HG03575 (cell line): ENCODE measurements around the gene KRT73.

Experiments used
- ATAC-seq: cut with Tn5 transposase; IDR thresholded peaks from one replicate; pipeline ENCODE4 v1.9.1; 2021; ENCODE audit not compliant: unreplicated experiment, insufficient number of reproducible peaks, low FRiP score; ENCODE audit errors: extremely low read depth

Gene KRT73

GRCh38 chr12:52618216-52618615 lies at the start of gene KRT73:
Gene KRT73, minus strand, starts transcription at chr12:52618559. Its CDS starts 35 bp downstream, at chr12:52618524.
- no peak for ATAC-seq

DNA sequence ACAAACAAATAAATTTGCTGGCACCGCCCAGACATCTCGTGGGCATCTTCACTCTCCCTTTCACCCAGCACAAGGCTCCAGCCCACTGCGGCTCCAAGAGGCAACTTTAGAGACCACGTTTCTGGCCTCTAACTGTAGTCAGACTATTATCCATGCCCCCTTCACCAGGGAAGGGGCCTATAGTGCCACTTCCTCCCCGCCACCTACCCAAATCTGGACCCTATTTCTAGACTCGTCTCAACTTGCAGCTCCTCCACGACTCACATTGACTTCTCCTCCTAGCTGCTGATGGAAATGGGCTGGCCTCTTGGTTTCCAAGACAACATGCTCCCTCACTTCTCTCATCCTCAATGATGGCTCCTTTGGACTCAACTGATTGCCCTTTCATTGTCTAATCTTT lies 49.6 kb upstream of the KRT73 start:
- no peak for ATAC-seq

- no peak for ATAC-seq
Measured at GRCh38 chr12:52667509-52667908, 49.1 kb upstream of the KRT73 start.

DNA sequence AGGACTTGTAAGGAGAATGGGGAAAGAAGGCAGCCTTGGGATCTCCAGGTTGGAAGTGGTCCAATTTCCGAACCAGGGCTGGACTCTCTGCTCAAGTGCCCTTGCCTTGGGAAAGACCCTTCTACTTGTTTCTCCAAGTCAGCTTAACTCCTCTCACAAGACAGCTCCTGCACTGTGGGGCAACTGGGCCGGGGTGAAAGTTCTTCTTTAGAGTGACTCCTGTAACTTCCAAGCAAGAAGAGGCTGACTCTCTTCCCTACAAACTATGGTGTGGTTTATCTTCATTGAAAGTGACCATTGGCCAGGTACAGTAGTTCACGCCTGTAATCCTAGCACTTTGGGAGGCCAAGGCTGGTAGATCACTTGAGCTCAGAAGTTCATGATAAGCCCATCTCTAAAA lies 48.1 kb upstream of the KRT73 start:
- ATAC-seq: no peak

DNA sequence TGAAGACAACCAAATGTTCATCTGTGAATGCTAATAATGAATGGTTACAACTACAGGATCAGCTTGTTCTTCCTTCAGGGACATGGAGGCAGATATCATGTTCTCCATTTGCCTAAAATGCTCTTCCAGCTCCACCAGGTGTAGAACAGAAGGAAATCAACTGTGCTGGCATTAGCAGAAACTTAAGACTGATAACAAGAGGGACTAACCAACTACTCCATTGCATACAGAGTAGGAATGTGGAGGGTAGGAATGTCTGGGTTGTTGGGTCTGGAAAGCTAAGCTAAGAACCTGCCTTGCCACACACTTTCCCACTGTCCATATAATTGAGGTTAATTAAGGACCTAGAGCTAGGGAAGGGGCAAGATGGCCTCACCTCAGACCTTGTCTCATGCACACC lies 45.1 kb upstream of the KRT73 start:
- no peak for ATAC-seq

DNA sequence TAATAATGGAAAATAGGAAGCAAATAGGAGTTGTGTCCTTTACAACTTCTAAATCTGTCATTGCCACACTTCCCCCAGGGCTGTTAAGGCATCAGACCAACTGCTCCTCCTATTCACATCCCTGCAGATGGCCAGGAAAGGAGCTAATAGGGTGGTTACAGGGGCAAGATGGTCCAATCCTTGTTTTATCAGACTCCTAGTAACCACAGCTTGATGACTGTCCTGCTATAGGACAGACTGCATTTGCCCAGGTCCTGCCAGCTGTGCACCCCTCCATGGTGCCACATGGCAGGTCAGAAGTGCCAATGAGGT lies 44.5 kb upstream of the KRT73 start:
- no peak for ATAC-seq

GRCh38 chr12:52662093-52662917 lies 43.9 kb upstream of the KRT73 start:
- ATAC-seq: no peak

DNA sequence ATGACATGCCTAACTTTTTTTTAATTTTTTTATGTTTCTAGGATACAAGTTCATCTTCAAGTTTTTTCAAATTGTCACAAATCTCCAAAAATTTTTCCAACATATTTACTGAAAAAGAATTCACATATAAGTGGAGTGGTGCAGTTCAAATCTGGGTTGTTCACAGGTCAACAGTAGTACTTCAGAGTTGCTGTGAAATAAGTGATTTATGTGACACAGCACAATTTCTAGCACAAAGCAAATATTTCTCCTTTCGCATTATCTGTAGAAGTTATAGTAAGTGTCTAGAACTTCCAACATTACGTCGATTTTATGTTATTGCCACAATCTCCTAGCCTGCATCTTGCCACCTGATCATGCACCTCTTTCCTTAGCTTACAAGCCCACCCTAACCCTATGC lies 43.3 kb upstream of the KRT73 start:
- ATAC-seq: no peak

DNA sequence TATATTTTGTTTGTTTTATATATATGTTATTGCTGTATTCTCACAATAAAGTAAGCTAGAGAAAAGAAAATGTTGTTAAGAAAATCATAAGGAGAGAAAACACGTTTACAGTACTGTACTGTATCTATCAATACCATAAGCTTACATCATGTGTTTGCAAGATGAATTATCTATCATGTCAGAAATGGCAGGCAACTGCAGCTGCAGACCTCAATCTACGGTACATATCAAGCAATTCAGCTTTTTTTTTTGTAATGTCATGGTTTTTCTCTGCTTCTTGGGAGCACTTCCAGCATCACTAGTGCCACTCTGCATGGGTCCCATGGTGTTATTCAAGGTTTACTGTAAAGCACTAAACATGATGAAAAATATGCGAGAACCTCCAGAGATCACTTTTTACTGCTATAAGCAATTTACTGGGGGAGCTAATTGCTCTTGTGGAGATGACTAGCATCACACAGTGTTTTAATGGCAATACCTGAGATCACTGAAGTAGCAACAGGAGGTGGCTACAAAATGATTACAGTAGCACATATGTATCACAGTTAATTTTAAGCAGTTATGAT lies 42.7 kb upstream of the KRT73 start:
- no peak for ATAC-seq

DNA sequence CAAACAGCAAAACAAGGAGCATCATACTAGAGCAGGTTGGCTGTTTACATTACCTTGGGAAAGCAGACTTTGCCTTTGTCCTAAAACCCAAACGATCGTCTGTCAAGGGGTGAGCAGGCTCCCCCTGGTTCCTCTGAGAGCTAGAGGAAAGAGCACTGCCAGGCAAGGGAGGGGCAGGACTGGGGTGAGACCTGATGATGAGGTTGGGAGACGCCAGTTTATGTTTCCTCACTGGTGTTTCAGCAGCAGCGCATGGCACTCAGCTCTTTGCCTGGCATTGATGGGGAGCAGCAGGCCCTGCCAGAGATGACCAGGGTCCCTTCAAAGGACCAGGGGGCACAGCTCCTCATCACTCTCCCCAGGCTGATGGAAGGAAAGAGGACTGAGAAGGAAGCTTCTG lies 41.6 kb upstream of the KRT73 start:
- ATAC-seq: no peak

- ATAC-seq: no peak
Measured at GRCh38 chr12:52659395-52659794, 41.0 kb upstream of the KRT73 start.

GRCh38 chr12:52658196-52658595 lies 39.8 kb upstream of the KRT73 start:
- no peak for ATAC-seq

DNA sequence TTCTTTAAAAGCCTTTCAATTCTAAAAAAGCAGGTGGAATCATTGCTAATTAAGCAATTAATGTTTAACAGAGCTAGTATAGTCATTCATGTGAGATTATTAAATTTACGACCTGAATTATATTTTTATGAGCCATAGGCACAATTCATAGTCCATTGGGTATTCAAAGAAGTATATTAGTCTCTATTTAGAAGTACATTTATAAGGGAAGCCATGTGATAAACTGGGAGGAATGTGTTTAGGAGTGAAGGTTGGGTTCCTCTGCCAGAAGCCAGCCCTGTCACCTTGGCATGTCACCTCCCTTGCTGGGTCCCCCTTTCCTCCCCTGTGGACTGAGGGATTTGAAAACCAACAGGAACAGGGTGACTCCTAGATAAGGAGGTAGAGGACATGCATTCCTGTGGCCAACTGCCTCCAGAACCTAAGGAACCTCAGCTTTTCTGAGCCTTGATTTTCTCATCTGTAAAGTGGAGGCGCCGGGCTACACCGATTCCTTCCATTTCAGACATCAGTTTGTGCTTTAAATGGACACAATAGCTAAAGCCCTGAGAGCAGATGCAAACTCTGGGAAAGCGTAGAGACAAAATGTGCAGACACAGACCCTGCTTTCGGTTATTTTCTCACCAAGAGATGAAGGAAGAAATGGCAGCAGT lies 39.0 kb upstream of the KRT73 start:
- ATAC-seq: no peak

DNA sequence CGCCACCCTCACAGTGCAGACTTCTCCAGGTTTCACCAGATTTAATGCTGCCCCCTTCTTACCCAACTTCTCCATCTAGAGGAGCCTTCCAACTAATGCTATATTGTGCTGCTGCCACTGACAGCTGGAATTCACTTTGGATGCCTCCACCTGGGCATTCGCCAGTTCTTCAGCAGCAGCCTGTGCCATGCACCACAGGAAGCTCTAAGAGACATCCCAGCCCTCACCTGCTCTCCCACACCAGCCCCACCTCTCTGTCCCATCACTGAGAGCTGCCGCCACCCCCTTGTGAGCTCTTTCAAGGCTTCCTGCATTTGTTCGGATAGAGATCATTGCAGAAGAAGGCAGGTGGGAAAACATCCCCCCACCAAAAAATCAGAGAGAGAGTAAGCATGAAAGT lies 38.3 kb upstream of the KRT73 start:
- no peak for ATAC-seq

DNA sequence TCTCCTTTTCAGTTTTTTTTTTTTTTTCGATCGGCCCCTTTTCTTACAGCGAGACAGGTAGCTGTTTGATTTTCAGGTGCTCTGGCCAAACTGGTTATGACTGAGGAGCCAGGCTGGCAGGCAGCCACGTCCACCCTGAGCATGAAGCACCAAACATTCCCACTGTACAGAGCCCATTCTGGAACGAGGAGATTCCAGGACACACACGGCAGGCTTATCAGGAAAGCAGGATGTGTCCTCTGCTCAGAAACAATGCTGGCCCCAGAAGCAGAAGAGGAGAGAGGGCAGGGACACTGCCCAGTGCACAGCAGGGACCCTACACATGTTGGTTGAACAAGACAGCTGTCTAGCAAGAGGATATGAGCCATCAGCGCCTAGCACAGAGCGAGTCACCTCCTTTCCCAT lies 37.4 kb upstream of the KRT73 start:
- ATAC-seq: no peak

- no peak for ATAC-seq
Measured at GRCh38 chr12:52655251-52655650, 36.9 kb upstream of the KRT73 start.

- ATAC-seq: no peak
Measured at GRCh38 chr12:52651726-52652261, 33.4 kb upstream of the KRT73 start, which contains the start of gene KRT2. Gene KRT2, minus strand, starts transcription at chr12:52652211. Its CDS starts 69 bp downstream, at chr12:52652142.

DNA sequence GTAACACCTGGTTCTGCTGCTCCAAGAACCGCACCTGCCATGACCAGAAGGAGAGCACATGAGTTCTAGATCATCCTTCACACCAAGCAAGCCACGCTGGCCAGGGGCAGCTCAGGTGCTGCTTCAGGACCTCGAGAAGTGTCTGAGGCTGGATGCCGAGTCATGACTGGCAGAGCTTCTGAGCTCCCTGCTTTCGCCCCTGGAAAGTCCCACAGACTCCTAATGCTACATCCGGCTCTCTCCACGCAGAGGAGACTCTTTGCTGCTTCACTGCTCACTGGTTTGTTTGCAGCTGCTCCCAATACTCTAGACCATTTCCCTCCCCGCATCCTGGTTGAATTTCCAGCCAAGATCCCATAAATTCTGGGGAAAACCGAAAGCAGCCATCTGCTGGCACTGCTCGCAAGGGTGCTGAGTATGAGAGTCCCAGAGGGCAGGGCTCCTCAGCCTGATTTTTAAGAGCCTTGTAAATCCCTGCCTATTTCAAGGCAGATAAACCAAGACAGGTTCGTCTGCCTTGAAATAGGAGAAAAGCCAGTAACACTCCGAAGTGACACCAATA lies 32.2 kb upstream of the KRT73 start:
- no peak for ATAC-seq

DNA sequence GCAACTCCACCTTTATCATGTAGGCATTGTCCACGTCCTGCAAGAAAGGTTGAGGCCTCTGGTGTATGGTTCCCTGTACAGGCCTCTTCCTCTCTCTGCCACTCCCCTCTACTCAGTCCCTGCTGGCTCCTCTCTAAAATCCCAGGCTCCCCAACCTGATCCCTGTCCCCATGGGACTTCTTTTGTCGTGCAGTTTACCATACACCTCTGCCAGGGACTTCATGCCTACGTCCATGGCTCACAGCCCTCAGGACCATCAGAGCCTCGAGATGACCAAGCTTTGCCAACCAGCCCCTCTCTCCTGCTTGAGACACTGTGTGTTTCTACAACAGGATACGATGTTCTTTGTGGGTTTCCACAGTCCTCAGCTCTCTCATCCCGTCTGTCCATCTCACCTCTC lies 30.7 kb upstream of the KRT73 start:
- ATAC-seq: no peak

DNA sequence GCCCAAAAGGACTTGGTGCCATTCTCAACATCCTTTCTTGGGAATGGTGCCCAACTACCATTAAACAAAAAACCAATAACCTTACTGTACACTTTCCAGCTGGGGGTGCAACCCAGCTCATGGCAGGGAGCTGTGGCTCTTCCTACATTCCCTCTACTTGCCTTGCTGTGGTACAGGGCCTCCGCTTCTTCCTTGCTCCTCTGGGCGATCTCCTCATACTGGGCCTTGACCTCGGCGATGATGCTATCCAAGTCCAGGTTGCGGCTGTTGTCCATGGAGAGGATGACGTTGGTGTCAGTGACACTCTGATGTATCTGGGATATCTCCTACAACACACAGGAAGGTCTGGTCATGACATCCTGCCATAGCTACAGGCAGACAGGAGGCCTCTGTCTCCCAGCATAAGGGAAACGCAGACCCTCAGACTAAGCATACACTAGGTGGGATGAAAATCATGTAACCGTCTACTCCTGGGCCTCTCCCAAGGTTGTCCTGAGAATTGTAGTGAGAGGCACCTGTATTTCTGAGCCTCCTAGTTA lies 29.7 kb upstream of the KRT73 start:
- ATAC-seq: no peak
